Mesodermal cell (in vitro differentiated cells): ENCODE data around the gene OPTN.
"Not testable (repeated sequence)": the region's sequence is repeated elsewhere in the genome, so short reads cannot be mapped to it uniquely, and the experiment has no call there.

Experiments
- H3K27ac ChIP-seq: 2 replicates; pipeline ENCODE4 v1.7.0; 2013; ENCODE audit warnings: mild to moderate bottlenecking, low read depth, low read length, moderate library complexity; ENCODE audit not compliant: severe bottlenecking
- H3K36me3 ChIP-seq: 2 replicates; pipeline ENCODE4 v1.7.1; 2013; ENCODE audit warnings: mild to moderate bottlenecking, low read length, moderate library complexity; ENCODE audit not compliant: control insufficient read depth, insufficient read depth
- H3K4me1 ChIP-seq: one replicate; pipeline ENCODE4 v1.7.1; 2013; ENCODE audit warnings: mild to moderate bottlenecking, low read length; ENCODE audit not compliant: insufficient read depth, control insufficient read depth, poor library complexity, severe bottlenecking
- H3K4me3 ChIP-seq: 2 replicates; pipeline ENCODE4 v1.7.0; 2013; ENCODE audit warnings: low read length, control low read depth, mild to moderate bottlenecking; ENCODE audit not compliant: insufficient read depth, poor library complexity, severe bottlenecking; ENCODE audit errors: extremely low read depth
- H3K9me3 ChIP-seq: 2 replicates; pipeline ENCODE4 v1.7.1; 2013; ENCODE audit warnings: mild to moderate bottlenecking, low read length, moderate library complexity; ENCODE audit not compliant: control insufficient read depth
- WGBS, 2 experiments: methylation state at CpG; one replicate each; pipeline ENCODE4 v1.1.5; 2013; ENCODE audit warnings: missing lambda C conversion rate in 2 of 2; ENCODE audit not compliant: insufficient coverage in 2 of 2; 5-methylcytosine and 5-hydroxymethylcytosine counted together

The OPTN gene

GRCh38 chr10:13155860-13156259 lies 55.9 kb downstream of the OPTN start:
- not testable (repeated sequence) for H3K36me3 ChIP-seq, H3K27ac ChIP-seq, H3K9me3 ChIP-seq, H3K4me3 ChIP-seq, H3K4me1 ChIP-seq
- WGBS, 2 experiments = no CpG with 5 or more reads among the region's 4 CpGs

- no peak overlapping the region for H3K4me3 ChIP-seq
- WGBS, 2 experiments = 93 to 95% methylated on average over 22 to 29 of the region's 32 CpGs
- H3K4me1 ChIP-seq = peaks cover 9% of the 10 kb centered on the region
- H3K36me3 ChIP-seq = no peaks in the 10 kb centered on the region
- no peaks in the 10 kb centered on the region for H3K9me3 ChIP-seq
- no peak overlapping the region for H3K27ac ChIP-seq
Observed at GRCh38 chr10:13158401-13158800, 58.4 kb downstream of the OPTN start.

- H3K27ac ChIP-seq = peak within 1 kb of the TSS; percentile 4
- peak within 1 kb of the TSS; percentile 68 for H3K4me3 ChIP-seq
- 4% methylated on average over 51 to 56 of the region's 56 CpGs for WGBS, 2 experiments
- peaks cover 9% of the 10 kb centered on the region for H3K4me1 ChIP-seq
- no peaks in the 10 kb centered on the region for H3K9me3 ChIP-seq
- peaks cover 24% of the 10 kb centered on the region for H3K36me3 ChIP-seq
Observed at GRCh38 chr10:13160934-13161856, 61.2 kb downstream of the OPTN start, which contains the start of gene MCM10. TSS of gene MCM10 (plus strand) at chr10:13161558. CDS start at chr10:13164203, 2,645 bp downstream.

- H3K4me1 ChIP-seq = peaks cover 9% of the 10 kb centered on the region
- WGBS, 2 experiments = 1% methylated on average over 15 to 18 of the region's 18 CpGs
- H3K27ac ChIP-seq = peak overlapping the region; percentile 4
- H3K9me3 ChIP-seq = no peaks in the 10 kb centered on the region
- H3K4me3 ChIP-seq = peak overlapping the region; percentile 68
- peaks cover 29% of the 10 kb centered on the region for H3K36me3 ChIP-seq
Observed at GRCh38 chr10:13161857-13162271, 61.9 kb downstream of the OPTN start.

GRCh38 chr10:13163859-13164258 lies 63.9 kb downstream of the OPTN start:
- Histone ChIP-seq H3K9me3 (no peaks in the 10 kb centered on the region), H3K4me1 (peaks cover 9% of the 10 kb centered on the region), H3K36me3 (peaks cover 49% of the 10 kb centered on the region), H3K27ac (no peak overlapping the region), H3K4me3 (no peak overlapping the region)
- 94 to 100% methylated on average over 2 of the region's 3 CpGs for WGBS, 2 experiments

GRCh38 chr10:13165177-13165576 lies 65.2 kb downstream of the OPTN start:
- Histone ChIP-seq H3K36me3 (peaks cover 58% of the 10 kb centered on the region), H3K9me3 (no peaks in the 10 kb centered on the region), H3K4me3 (no peak overlapping the region), H3K4me1 (peaks cover 9% of the 10 kb centered on the region), H3K27ac (no peak overlapping the region)

GRCh38 chr10:13167568-13167967 lies 67.6 kb downstream of the OPTN start:
- peaks cover 81% of the 10 kb centered on the region for H3K36me3 ChIP-seq
- WGBS, 2 experiments = 94% methylated on average over 7 of the region's 7 CpGs

GRCh38 chr10:13168781-13169180 lies 68.8 kb downstream of the OPTN start:
- peaks cover 94% of the 10 kb centered on the region for H3K36me3 ChIP-seq
- H3K9me3 ChIP-seq = no peaks in the 10 kb centered on the region
- WGBS, 2 experiments = 94% methylated on average over 5 to 6 of the region's 6 CpGs
- no peaks in the 10 kb centered on the region for H3K4me1 ChIP-seq
- no peak overlapping the region for H3K27ac ChIP-seq
- H3K4me3 ChIP-seq = no peak overlapping the region

More at GRCh38 chr10:13167568-13167967, 67.6 kb downstream of the OPTN start:
- Histone ChIP-seq H3K27ac (no peak overlapping the region), H3K4me3 (no peak overlapping the region), H3K9me3 (no peaks in the 10 kb centered on the region), H3K4me1 (peaks cover under 1% of the 10 kb centered on the region)

GRCh38 chr10:13173616-13174015 lies 73.7 kb downstream of the OPTN start:
- WGBS, 2 experiments = 100% methylated on average over 2 of the region's 2 CpGs; no CpG with 5 or more reads in 1 of the 2 experiments
- Histone ChIP-seq H3K9me3 (no peaks in the 10 kb centered on the region), H3K4me1 (no peaks in the 10 kb centered on the region), H3K27ac (no peak overlapping the region), H3K4me3 (no peak overlapping the region), H3K36me3 (peaks cover 84% of the 10 kb centered on the region)

- Histone ChIP-seq H3K4me1 (no peaks in the 10 kb centered on the region), H3K27ac (no peak overlapping the region), H3K36me3 (peaks cover 85% of the 10 kb centered on the region), H3K9me3 (no peaks in the 10 kb centered on the region), H3K4me3 (no peak overlapping the region)
- 80 to 100% methylated on average over 1 to 2 of the region's 4 CpGs for WGBS, 2 experiments
Observed at GRCh38 chr10:13180788-13181187, 80.8 kb downstream of the OPTN start.

- H3K27ac ChIP-seq = no peak overlapping the region
- no peak overlapping the region for H3K4me3 ChIP-seq
- H3K4me1 ChIP-seq = no peaks in the 10 kb centered on the region
- no CpG with 5 or more reads among the region's 1 CpG for WGBS, 2 experiments
- no peaks in the 10 kb centered on the region for H3K9me3 ChIP-seq
- H3K36me3 ChIP-seq = peaks cover 88% of the 10 kb centered on the region
Observed at GRCh38 chr10:13182424-13182823, 82.5 kb downstream of the OPTN start.
